ENCODE measurements around the gene MYH10.

Gene MYH10

GRCh38 chr17:8602679-8603078, 27.8 kb downstream of the MYH10 start:
- DNase-seq = no peak

GRCh38 chr17:8599351-8600011, 31.0 kb downstream of the MYH10 start:
- DNase-seq = no peak

GRCh38 chr17:8598913-8599312, 31.6 kb downstream of the MYH10 start:
- no peak for DNase-seq

GRCh38 chr17:8593830-8594229, 36.7 kb downstream of the MYH10 start:
- DNase-seq = no peak

- DNase-seq = no peak
These were observed 37.2 kb downstream of the MYH10 start for GRCh38 chr17:8593276-8593675.

GRCh38 chr17:8588877-8589554, 41.5 kb downstream of the MYH10 start:
- DNase-seq = no peak

- no peak for DNase-seq
These were observed 43.8 kb downstream of the MYH10 start for GRCh38 chr17:8586766-8587165.

- DNase-seq = no peak
These were observed 44.6 kb downstream of the MYH10 start for GRCh38 chr17:8585911-8586310.

GRCh38 chr17:8583954-8584353, 46.6 kb downstream of the MYH10 start:
- DNase-seq = no peak

- no peak for DNase-seq
These were observed 49.4 kb downstream of the MYH10 start for GRCh38 chr17:8580952-8581658.

- DNase-seq = no peak
These were observed 52.7 kb downstream of the MYH10 start for GRCh38 chr17:8577868-8578267.

- DNase-seq = no peak
These were observed 53.8 kb downstream of the MYH10 start for GRCh38 chr17:8576559-8577294.

- no peak for DNase-seq
These were observed 55.8 kb downstream of the MYH10 start for GRCh38 chr17:8574687-8575086.

- no peak for DNase-seq
These were observed 57.8 kb downstream of the MYH10 start for GRCh38 chr17:8572764-8573163.

- DNase-seq = no peak
These were observed 66.4 kb downstream of the MYH10 start for GRCh38 chr17:8563981-8564602.

GRCh38 chr17:8563024-8563776, 67.3 kb downstream of the MYH10 start:
- DNase-seq = no peak

- DNase-seq = no peak
These were observed 72.4 kb downstream of the MYH10 start for GRCh38 chr17:8558144-8558543.

- no peak for DNase-seq
These were observed 73.2 kb downstream of the MYH10 start for GRCh38 chr17:8557176-8557806.

- no peak for DNase-seq
These were observed 74.5 kb downstream of the MYH10 start for GRCh38 chr17:8556074-8556473.

GRCh38 chr17:8555062-8555461, 75.5 kb downstream of the MYH10 start:
- no peak for DNase-seq

GRCh38 chr17:8552577-8553320, 77.8 kb downstream of the MYH10 start:
- no peak for DNase-seq
